Measurements from ENCODE around the gene SERPINA1.

The SERPINA1 gene

GRCh38 chr14:94391281-94391975, 3.0 kb upstream of the SERPINA1 start:
- H3K4me3 ChIP-seq (ENCODE audit: severe bottlenecking): no peak overlapping the region
- H3K27ac ChIP-seq (ENCODE audit: poor library complexity, severe bottlenecking): peak overlapping the region; percentile 71
- no peaks in the 10 kb centered on the region for H3K36me3 ChIP-seq (ENCODE audit: low read depth)
- TF ChIP-seq CTCF (IDR thresholded peaks at IDR 0.05; ENCODE audit: poor library complexity, severe bottlenecking): no peak
- peaks cover 44% of the 10 kb centered on the region for H3K4me1 ChIP-seq (ENCODE audit: insufficient read depth, poor library complexity, severe bottlenecking)
- ATAC-seq (ENCODE audit: low read depth): no peak
- DNase-seq (ENCODE audit: low spot score): no peak
- no peaks in the 10 kb centered on the region for H3K27me3 ChIP-seq (ENCODE audit: insufficient read depth, poor library complexity, severe bottlenecking)
- H3K9me3 ChIP-seq (ENCODE audit: severe bottlenecking): no peaks in the 10 kb centered on the region

- no peaks in the 10 kb centered on the region for H3K27me3 ChIP-seq (ENCODE audit: insufficient read depth, poor library complexity, severe bottlenecking)
- peak; percentile 88 for DNase-seq (ENCODE audit: low spot score)
- peak overlapping the region; percentile 71 for H3K27ac ChIP-seq (ENCODE audit: poor library complexity, severe bottlenecking)
- H3K4me1 ChIP-seq (ENCODE audit: insufficient read depth, poor library complexity, severe bottlenecking): peaks cover 44% of the 10 kb centered on the region
- TF ChIP-seq CTCF (IDR thresholded peaks at IDR 0.05; ENCODE audit: poor library complexity, severe bottlenecking): no peak
- no peaks in the 10 kb centered on the region for H3K9me3 ChIP-seq (ENCODE audit: severe bottlenecking)
- no peaks in the 10 kb centered on the region for H3K36me3 ChIP-seq (ENCODE audit: low read depth)
- no peak overlapping the region for H3K4me3 ChIP-seq (ENCODE audit: severe bottlenecking)
- peak; percentile 56 for ATAC-seq (ENCODE audit: low read depth)
These were observed 2.1 kb upstream of the SERPINA1 start for GRCh38 chr14:94390372-94391086.

GRCh38 chr14:94389731-94390371, 1.4 kb upstream of the SERPINA1 start:
- H3K27ac ChIP-seq (ENCODE audit: poor library complexity, severe bottlenecking): peak overlapping the region; percentile 71
- no peak overlapping the region for H3K4me3 ChIP-seq (ENCODE audit: severe bottlenecking)
- ATAC-seq (ENCODE audit: low read depth): no peak
- H3K4me1 ChIP-seq (ENCODE audit: insufficient read depth, poor library complexity, severe bottlenecking): peaks cover 44% of the 10 kb centered on the region
- no peaks in the 10 kb centered on the region for H3K9me3 ChIP-seq (ENCODE audit: severe bottlenecking)
- no peaks in the 10 kb centered on the region for H3K27me3 ChIP-seq (ENCODE audit: insufficient read depth, poor library complexity, severe bottlenecking)
- H3K36me3 ChIP-seq (ENCODE audit: low read depth): no peaks in the 10 kb centered on the region
- TF ChIP-seq CTCF (IDR thresholded peaks at IDR 0.05; ENCODE audit: poor library complexity, severe bottlenecking): no peak
- no peak for DNase-seq (ENCODE audit: low spot score)

- H3K27ac ChIP-seq (ENCODE audit: poor library complexity, severe bottlenecking): peak overlapping the region; percentile 71
- H3K4me3 ChIP-seq (ENCODE audit: severe bottlenecking): no peak overlapping the region
- no peak for TF ChIP-seq CTCF (IDR thresholded peaks at IDR 0.05; ENCODE audit: poor library complexity, severe bottlenecking)
- no peaks in the 10 kb centered on the region for H3K27me3 ChIP-seq (ENCODE audit: insufficient read depth, poor library complexity, severe bottlenecking)
- H3K36me3 ChIP-seq (ENCODE audit: low read depth): no peaks in the 10 kb centered on the region
- peaks cover 38% of the 10 kb centered on the region for H3K4me1 ChIP-seq (ENCODE audit: insufficient read depth, poor library complexity, severe bottlenecking)
- H3K9me3 ChIP-seq (ENCODE audit: severe bottlenecking): no peaks in the 10 kb centered on the region
- DNase-seq (ENCODE audit: low spot score): no peak
- no peak for ATAC-seq (ENCODE audit: low read depth)
These were observed 685 bp upstream of the SERPINA1 start for GRCh38 chr14:94389104-94389469.

Measured in RWPE2 (cell line).